Ishikawa (cell line): ENCODE data around the gene C11orf65.

Experiments used
- CEBPB ChIP-seq: IDR thresholded peaks from 2 replicates; pipeline ENCODE4 v1.6.1; 2012
- CREB1 ChIP-seq: IDR thresholded peaks from 2 replicates; pipeline ENCODE4 v1.6.1; 2012; ENCODE audit warnings: low read depth
- EGR1 ChIP-seq: IDR thresholded peaks from 2 replicates; pipeline ENCODE4 v1.6.1; 2012
- EP300 ChIP-seq: IDR thresholded peaks from 2 replicates; pipeline ENCODE4 v1.6.1; 2012; ENCODE audit warnings: borderline replicate concordance
- FOXM1 ChIP-seq: IDR thresholded peaks from 2 replicates; pipeline ENCODE4 v1.6.1; 2012; ENCODE audit warnings: low read depth, borderline replicate concordance
- MAX ChIP-seq: IDR thresholded peaks from 2 replicates; pipeline ENCODE4 v1.6.1; 2012
- NFIC ChIP-seq: IDR thresholded peaks from 2 replicates; pipeline ENCODE4 v1.6.1; 2012
- RAD21 ChIP-seq: IDR thresholded peaks from 2 replicates; pipeline ENCODE4 v1.6.1; 2012; ENCODE audit warnings: low read depth
- TAF1 ChIP-seq: IDR thresholded peaks from 2 replicates; pipeline ENCODE4 v1.6.1; 2012; ENCODE audit warnings: low read depth, mild to moderate bottlenecking
- TCF12 ChIP-seq: IDR thresholded peaks from 2 replicates; pipeline ENCODE4 v1.6.1; 2012; ENCODE audit warnings: low read depth
- TEAD4 ChIP-seq: IDR thresholded peaks from 2 replicates; pipeline ENCODE4 v1.6.1; 2012
- YY1 ChIP-seq: IDR thresholded peaks from 2 replicates; pipeline ENCODE4 v1.6.1; 2012; ENCODE audit warnings: low read depth
- ZBTB7A ChIP-seq: IDR thresholded peaks from 2 replicates; pipeline ENCODE4 v1.6.1; 2012; ENCODE audit warnings: low read depth
- TF ChIP-seq, protein P1 (sequence below): IDR thresholded peaks from 2 replicates; pipeline ENCODE4 v1.6.1; 2012
- TF ChIP-seq, protein P2 (sequence below): IDR thresholded peaks from 2 replicates; pipeline ENCODE4 v1.6.1; 2012; ENCODE audit warnings: low read depth, mild to moderate bottlenecking

Gene C11orf65

GRCh38 chr11:108417551-108417950, 49.8 kb downstream of the C11orf65 start:
- peak; percentile 17; the same call in 1 of the 2 replicates for TF ChIP-seq RAD21

DNA sequence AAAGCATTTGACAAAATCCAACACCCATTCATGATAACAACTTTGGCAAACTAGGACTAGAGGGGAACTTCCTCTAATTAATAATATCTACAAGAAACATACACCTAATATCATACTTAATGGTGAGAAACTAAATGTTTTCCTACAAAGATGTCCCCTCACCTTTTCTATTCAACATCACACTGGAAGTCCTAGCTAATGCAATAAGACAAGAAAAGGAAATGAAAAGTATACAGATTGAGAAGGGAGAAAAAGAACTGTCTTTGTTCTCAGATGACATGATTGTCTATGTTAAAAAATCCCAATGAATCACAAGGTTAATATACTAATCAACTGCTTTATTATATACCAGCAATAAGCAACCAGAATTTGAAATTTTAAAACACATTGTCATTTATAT, 52.4 kb downstream of the C11orf65 start:
- no peak for TF ChIP-seq TAF1
- TF ChIP-seq CEBPB, result no peak
- no peak for TF ChIP-seq ZBTB7A
- no peak for TF ChIP-seq EGR1
- TF ChIP-seq EP300, result no peak
- no peak for TF ChIP-seq TCF12
- no peak for TF ChIP-seq YY1
- TF ChIP-seq, protein P1, sequence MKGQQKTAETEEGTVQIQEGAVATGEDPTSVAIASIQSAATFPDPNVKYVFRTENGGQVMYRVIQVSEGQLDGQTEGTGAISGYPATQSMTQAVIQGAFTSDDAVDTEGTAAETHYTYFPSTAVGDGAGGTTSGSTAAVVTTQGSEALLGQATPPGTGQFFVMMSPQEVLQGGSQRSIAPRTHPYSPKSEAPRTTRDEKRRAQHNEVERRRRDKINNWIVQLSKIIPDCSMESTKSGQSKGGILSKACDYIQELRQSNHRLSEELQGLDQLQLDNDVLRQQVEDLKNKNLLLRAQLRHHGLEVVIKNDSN, result no peak
- no peak for TF ChIP-seq RAD21
- no peak for TF ChIP-seq TEAD4
- no peak for TF ChIP-seq FOXM1
- no peak for TF ChIP-seq CREB1
- TF ChIP-seq NFIC, result no peak
- TF ChIP-seq, protein P2, sequence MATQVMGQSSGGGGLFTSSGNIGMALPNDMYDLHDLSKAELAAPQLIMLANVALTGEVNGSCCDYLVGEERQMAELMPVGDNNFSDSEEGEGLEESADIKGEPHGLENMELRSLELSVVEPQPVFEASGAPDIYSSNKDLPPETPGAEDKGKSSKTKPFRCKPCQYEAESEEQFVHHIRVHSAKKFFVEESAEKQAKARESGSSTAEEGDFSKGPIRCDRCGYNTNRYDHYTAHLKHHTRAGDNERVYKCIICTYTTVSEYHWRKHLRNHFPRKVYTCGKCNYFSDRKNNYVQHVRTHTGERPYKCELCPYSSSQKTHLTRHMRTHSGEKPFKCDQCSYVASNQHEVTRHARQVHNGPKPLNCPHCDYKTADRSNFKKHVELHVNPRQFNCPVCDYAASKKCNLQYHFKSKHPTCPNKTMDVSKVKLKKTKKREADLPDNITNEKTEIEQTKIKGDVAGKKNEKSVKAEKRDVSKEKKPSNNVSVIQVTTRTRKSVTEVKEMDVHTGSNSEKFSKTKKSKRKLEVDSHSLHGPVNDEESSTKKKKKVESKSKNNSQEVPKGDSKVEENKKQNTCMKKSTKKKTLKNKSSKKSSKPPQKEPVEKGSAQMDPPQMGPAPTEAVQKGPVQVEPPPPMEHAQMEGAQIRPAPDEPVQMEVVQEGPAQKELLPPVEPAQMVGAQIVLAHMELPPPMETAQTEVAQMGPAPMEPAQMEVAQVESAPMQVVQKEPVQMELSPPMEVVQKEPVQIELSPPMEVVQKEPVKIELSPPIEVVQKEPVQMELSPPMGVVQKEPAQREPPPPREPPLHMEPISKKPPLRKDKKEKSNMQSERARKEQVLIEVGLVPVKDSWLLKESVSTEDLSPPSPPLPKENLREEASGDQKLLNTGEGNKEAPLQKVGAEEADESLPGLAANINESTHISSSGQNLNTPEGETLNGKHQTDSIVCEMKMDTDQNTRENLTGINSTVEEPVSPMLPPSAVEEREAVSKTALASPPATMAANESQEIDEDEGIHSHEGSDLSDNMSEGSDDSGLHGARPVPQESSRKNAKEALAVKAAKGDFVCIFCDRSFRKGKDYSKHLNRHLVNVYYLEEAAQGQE, result no peak

GRCh38 chr11:108405706-108406105, 61.6 kb downstream of the C11orf65 start:
- no peak for TF ChIP-seq CREB1
- TF ChIP-seq, protein P1, result no peak
- no peak for TF ChIP-seq EGR1
- TF ChIP-seq, protein P2, result no peak
- no peak for TF ChIP-seq FOXM1
- no peak for TF ChIP-seq EP300
- TF ChIP-seq CEBPB, result no peak
- no peak for TF ChIP-seq MAX
- TF ChIP-seq ZBTB7A, result no peak
- TF ChIP-seq NFIC, result no peak
- no peak for TF ChIP-seq RAD21

GRCh38 chr11:108403052-108403451, 64.3 kb downstream of the C11orf65 start:
- no peak for TF ChIP-seq TAF1
- TF ChIP-seq RAD21, result no peak

- TF ChIP-seq ZBTB7A (no peak), NFIC (no peak), CREB1 (no peak), MAX (no peak), EP300 (no peak)
- TF ChIP-seq, protein P2, result no peak
Measured at GRCh38 chr11:108402241-108402640, 65.1 kb downstream of the C11orf65 start.

GRCh38 chr11:108398439-108398838, 68.9 kb downstream of the C11orf65 start:
- no peak for TF ChIP-seq FOXM1
- no peak for TF ChIP-seq MAX
